OCI-LY7 (cell line): ENCODE measurements around the gene CD44.

Experiments
- CTCF ChIP-seq: fragments of 200-600 bp; sonication (generic); conservative IDR thresholded peaks from 2 replicates; pipeline ENCODE4 v1.5.1; 2014; ENCODE audit warnings: mild to moderate bottlenecking, antibody characterized with exemption, low read length, moderate library complexity, mixed read lengths
- EZH2phosphoT487 ChIP-seq: fragments of 200-600 bp; sonication (generic); IDR thresholded peaks from 2 replicates; pipeline ENCODE4 v1.6.1; 2018; ENCODE audit warnings: low read depth, borderline replicate concordance, mild to moderate bottlenecking, mixed run types, antibody characterized with exemption, low read length, moderate library complexity, mixed read lengths

DNA sequence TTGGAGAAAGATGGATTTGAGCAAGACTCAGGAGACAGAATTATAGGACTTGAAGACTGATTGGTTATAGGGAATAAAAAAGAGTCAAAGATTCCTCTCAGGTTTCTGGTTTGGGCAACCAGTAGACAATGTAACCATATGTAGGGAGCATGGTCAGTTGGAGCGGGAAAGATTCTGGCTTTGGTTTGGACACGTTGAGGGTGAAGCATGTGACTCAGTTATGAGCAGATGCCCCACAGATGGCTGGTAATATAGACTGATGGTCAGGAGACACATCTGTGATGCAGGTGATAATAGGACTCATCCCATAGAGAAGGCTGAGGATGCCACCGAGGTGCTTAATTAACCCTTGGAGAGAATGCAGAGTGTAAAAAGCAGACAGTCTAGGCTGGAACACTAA is 132.1 kb downstream of the CD44 start:
- TF ChIP-seq CTCF (no peak), EZH2phosphoT487 (no peak)
